Measurements from ENCODE around the gene UNKL.
A peak's percentile ranks its signal among the peaks of the same experiment; 100 is the strongest.

Gene UNKL

DNA sequence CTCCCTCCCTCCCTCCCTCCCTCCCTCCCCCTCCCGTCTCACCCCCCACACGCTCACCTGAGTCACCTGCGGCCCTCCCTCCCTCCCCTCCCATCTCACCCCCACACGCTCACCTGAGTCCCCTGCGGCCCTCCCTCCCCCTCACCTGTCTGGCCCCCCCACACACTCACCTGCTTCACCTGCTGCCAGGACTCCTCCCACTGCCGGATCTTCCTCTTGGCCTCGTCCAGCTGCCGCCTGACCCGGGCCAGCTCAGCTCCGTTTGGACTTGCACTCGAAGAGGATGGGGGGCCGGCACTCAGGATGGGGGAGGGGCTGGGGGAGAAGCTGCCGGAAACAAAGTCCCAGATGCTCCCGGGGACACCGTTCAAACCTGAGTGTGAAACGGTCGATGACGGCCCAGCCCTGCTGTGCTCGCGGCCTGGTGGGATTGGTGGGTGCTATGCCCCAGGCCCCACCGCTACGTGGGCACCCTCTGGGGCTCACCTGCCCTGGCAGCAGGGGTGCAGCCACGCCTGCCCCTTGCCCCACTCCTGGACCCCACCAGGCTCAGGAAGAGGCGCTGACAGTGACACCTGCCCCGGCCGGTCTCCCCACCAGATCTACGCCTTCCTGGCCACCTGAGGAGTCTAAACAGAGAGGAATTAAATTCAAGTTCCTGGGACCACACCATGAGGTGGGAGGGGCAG is 46.9 kb downstream of the UNKL start:
- no peaks in the 10 kb centered on the region for H3K9me3 Mint-ChIP-seq

DNA sequence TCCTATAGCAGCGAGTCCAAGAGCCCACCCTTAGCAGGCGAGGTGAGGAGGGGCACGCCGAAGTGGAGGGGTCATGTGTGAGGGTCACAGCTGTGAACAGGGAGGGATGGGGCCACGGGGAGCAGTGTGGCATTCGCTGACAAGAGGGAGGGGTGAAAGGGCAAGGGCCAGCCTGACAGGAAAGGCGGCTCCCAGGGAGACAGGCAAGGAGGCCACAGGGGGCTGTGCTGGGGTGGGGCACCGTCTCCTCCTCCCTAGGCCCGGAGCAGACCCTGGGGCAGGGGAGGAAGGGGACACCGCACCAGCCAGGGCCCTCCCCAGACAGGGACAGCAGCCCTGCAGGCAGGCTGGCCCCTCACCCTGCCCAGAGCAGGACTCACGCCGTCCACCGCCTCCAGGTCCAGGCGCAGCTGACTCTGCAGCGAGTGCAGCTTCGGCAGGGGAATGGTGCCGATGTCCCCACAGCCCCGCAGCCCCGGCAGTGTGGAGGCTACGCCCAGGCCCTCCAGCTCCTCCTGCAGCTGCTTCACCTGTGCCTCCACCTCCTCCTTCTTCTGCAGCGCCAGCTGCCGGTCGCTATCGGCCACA is 47.7 kb downstream of the UNKL start:
- Mint-ChIP-seq H3K4me1 (peaks cover 4% of the 10 kb centered on the region), H3K4me3 (no peak overlapping the region), H3K27me3 (ENCODE audit: low read depth) (no peaks in the 10 kb centered on the region), H3K9me3 (no peaks in the 10 kb centered on the region), H3K27ac (no peak overlapping the region), H3K36me3 (ENCODE audit: low read depth) (peaks cover 4% of the 10 kb centered on the region)
- TF ChIP-seq, protein P1, sequence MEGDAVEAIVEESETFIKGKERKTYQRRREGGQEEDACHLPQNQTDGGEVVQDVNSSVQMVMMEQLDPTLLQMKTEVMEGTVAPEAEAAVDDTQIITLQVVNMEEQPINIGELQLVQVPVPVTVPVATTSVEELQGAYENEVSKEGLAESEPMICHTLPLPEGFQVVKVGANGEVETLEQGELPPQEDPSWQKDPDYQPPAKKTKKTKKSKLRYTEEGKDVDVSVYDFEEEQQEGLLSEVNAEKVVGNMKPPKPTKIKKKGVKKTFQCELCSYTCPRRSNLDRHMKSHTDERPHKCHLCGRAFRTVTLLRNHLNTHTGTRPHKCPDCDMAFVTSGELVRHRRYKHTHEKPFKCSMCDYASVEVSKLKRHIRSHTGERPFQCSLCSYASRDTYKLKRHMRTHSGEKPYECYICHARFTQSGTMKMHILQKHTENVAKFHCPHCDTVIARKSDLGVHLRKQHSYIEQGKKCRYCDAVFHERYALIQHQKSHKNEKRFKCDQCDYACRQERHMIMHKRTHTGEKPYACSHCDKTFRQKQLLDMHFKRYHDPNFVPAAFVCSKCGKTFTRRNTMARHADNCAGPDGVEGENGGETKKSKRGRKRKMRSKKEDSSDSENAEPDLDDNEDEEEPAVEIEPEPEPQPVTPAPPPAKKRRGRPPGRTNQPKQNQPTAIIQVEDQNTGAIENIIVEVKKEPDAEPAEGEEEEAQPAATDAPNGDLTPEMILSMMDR (IDR thresholded peaks at IDR 0.05; ENCODE audit: unreplicated experiment in 3 of 3): no peak

More for the DNA sequence above, 46.9 kb downstream of the UNKL start:
- no peak overlapping the region for H3K27ac Mint-ChIP-seq
- TF ChIP-seq, protein P1 (IDR thresholded peaks at IDR 0.05; ENCODE audit: unreplicated experiment in 3 of 3): no peak
- H3K4me3 Mint-ChIP-seq: no peak overlapping the region
- peaks cover 4% of the 10 kb centered on the region for H3K4me1 Mint-ChIP-seq
- no peaks in the 10 kb centered on the region for H3K27me3 Mint-ChIP-seq (ENCODE audit: low read depth)
- peaks cover 4% of the 10 kb centered on the region for H3K36me3 Mint-ChIP-seq (ENCODE audit: low read depth)

DNA sequence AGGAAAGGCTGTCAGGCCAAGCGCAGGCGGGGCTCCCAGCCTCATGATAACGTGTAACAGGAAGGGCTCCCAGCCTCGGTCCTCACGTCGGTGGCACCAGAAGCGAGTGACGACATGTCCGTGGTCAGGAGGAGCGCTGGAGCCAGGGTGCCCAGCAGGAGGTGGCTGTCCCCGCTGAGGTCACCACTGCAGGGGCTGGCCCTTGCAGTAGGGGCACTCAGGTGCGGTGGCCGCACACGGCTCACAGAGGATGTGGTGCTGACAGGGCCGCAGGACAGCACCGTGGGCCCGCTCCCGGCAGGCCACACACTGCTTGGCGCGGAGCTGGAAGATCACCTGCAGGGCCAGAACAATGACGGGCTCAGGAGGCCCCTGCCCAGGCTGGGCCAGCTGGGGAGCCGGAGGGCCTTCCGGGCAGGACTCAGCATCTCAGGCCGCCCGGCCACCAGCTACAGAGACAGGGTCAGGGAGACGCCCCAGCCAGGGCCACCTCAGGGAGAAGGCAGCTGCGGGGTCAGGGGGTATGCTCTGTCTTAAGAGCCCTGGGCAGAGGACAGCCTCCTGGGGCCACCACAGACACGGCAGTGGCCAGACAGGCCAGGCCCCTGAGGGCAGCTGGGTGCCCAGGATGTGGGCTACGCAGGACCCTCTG is 48.3 kb downstream of the UNKL start:
- H3K36me3 Mint-ChIP-seq (ENCODE audit: low read depth): peaks cover 4% of the 10 kb centered on the region
- H3K4me3 Mint-ChIP-seq: no peak overlapping the region
- peaks cover 4% of the 10 kb centered on the region for H3K4me1 Mint-ChIP-seq
- TF ChIP-seq, protein P1 (IDR thresholded peaks at IDR 0.05; ENCODE audit: unreplicated experiment in 3 of 3): no peak
- H3K27me3 Mint-ChIP-seq (ENCODE audit: low read depth): no peaks in the 10 kb centered on the region
- no peak overlapping the region for H3K27ac Mint-ChIP-seq
- no peaks in the 10 kb centered on the region for H3K9me3 Mint-ChIP-seq

DNA sequence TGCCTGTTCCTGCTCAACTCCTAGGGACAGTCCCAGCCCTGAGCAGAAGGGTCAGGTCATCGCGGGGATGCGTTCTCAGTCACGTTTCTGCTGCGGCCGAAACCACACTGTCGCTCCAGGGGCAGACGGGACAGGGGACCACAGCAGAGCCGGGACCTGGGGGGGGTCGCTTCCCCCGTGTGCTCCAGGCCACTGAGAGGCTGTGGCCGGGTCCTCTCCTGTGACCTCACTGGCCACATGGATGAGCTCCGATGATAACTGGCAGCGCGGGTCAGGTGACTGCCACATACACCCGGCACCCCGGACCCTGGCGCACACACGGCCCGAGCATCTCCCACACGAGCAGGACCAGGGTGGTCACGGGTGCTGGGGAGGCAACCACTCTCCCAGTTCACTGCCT is 50.0 kb downstream of the UNKL start:
- H3K27ac Mint-ChIP-seq: no peak overlapping the region
- H3K4me1 Mint-ChIP-seq: peaks cover 4% of the 10 kb centered on the region
- TF ChIP-seq, protein P1 (IDR thresholded peaks at IDR 0.05; ENCODE audit: unreplicated experiment in 3 of 3): no peak
- H3K4me3 Mint-ChIP-seq: no peak overlapping the region
- peaks cover 4% of the 10 kb centered on the region for H3K36me3 Mint-ChIP-seq (ENCODE audit: low read depth)
- H3K27me3 Mint-ChIP-seq (ENCODE audit: low read depth): no peaks in the 10 kb centered on the region
- H3K9me3 Mint-ChIP-seq: no peaks in the 10 kb centered on the region

DNA sequence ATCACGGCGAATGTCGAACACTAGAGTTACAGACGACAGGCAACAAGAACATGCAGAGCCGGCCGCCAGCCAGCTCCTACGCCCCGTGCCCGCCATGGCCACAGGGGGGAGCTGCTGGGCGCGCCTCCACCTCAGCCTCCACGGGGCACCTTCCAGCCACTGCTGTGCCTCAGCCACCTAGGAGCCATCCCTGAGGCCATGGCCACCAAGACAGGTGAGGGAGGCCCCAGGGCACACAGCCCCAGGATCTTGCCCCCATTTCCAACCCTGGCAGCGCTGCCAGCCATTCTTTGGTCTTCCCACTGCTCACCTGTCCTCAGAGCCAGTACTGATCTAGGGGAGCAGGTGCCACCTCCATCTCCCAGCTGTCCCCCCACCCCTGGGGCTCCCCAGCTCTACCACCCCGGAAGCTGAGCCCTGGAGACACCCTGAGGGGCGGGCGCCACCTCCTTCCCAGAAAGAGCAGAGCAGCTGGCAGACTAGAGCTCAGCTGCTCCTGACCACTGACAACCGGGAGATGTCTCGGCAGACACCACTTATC is 50.9 kb downstream of the UNKL start:
- TF ChIP-seq, protein P1 (IDR thresholded peaks at IDR 0.05; ENCODE audit: unreplicated experiment in 3 of 3): peak; percentile 50 to 72 (median 66)
- H3K4me3 Mint-ChIP-seq: no peak overlapping the region
- peaks cover 4% of the 10 kb centered on the region for H3K36me3 Mint-ChIP-seq (ENCODE audit: low read depth)
- peak overlapping the region in 1 of 3 experiments; percentile 37 for H3K27ac Mint-ChIP-seq
- H3K9me3 Mint-ChIP-seq: no peaks in the 10 kb centered on the region
- peaks cover 4% of the 10 kb centered on the region for H3K4me1 Mint-ChIP-seq
- H3K27me3 Mint-ChIP-seq (ENCODE audit: low read depth): no peaks in the 10 kb centered on the region

Data from nephron (organoid).